MCF 10A (cell line): ENCODE data around the gene CBX8. TPM values are rescaled to one million over a fixed set of nuclear protein-coding genes. Genes with fewer than 3 reads are reported as not detected.

Experiments used
- BruUV-seq: library from RNA; stranded (reverse); fragments of 400-500 nt; replicated peaks from 2 replicates; lab custom pipeline; 2021; lab: Mats Ljungman, UMichigan
- CTCF ChIA-PET: fragments of 300-600 bp; sonication (Branson Sonifier 250); formaldehyde crosslinking; extraction: SDS; loops from one replicate; lab custom pipeline; 2021; ENCODE audit warnings: antibody characterized with exemption, inconsistent platforms; lab: Yijun Ruan, JAX
- POLR2A ChIA-PET: fragments of 300-600, 350-650 bp; sonication (Branson Sonifier 250); formaldehyde crosslinking; extraction: SDS; loops from one replicate; lab custom pipeline; 2020; ENCODE audit warnings: antibody characterized with exemption, inconsistent platforms; lab: Yijun Ruan, JAX
- DNase-seq: peaks from one replicate; pipeline ENCODE4 v3.0.0-alpha.2; 2018; ENCODE audit not compliant: unreplicated experiment
- H3K27ac Mint-ChIP-seq: one replicate; pipeline ENCODE4 v1.8.0; 2022; ENCODE audit warnings: mild to moderate bottlenecking, low read depth, mixed read lengths; ENCODE audit not compliant: unreplicated experiment
- H3K27me3 Mint-ChIP-seq: one replicate; pipeline ENCODE4 v1.8.0; 2022; ENCODE audit warnings: mixed read lengths; ENCODE audit not compliant: insufficient read depth, unreplicated experiment
- H3K36me3 Mint-ChIP-seq: one replicate; pipeline ENCODE4 v1.8.0; 2022; ENCODE audit warnings: mild to moderate bottlenecking, moderate library complexity, mixed read lengths; ENCODE audit not compliant: insufficient read depth, unreplicated experiment
- H3K4me1 Mint-ChIP-seq: one replicate; pipeline ENCODE4 v1.8.0; 2022; ENCODE audit warnings: mixed read lengths; ENCODE audit not compliant: insufficient read depth, unreplicated experiment
- H3K4me3 Mint-ChIP-seq: one replicate; pipeline ENCODE4 v1.8.0; 2022; ENCODE audit warnings: mild to moderate bottlenecking, moderate library complexity, mixed read lengths; ENCODE audit not compliant: unreplicated experiment
- H3K9me3 Mint-ChIP-seq: one replicate; pipeline ENCODE4 v1.8.0; 2022; ENCODE audit warnings: mixed read lengths; ENCODE audit not compliant: unreplicated experiment
- CTCF ChIP-seq: fragments of 200-600 bp; IDR thresholded peaks from one replicate; pipeline ENCODE4 v1.8.0; 2022; ENCODE audit warnings: antibody characterized with exemption, mild to moderate bottlenecking; ENCODE audit not compliant: unreplicated experiment
- intact Hi-C: fragments of 100-400 bp; cut with micrococcal nuclease; formaldehyde crosslinking; loops from 2 replicates; pipeline ENCODE4 v1.14.1; 2022
- total RNA-seq: library from RNA; stranded (reverse); gene quantifications from 2 replicates; pipeline ENCODE4 v1.2.3, GENCODE V29; 2022

Gene CBX8
- total RNA-seq, 1 experiment from 2014 or later = 9.4 TPM

- no peak for TF ChIP-seq CTCF
- Mint-ChIP-seq H3K27me3 (no peaks in the 10 kb centered on the region), H3K27ac (peak overlapping the region; percentile 35), H3K9me3 (no peaks in the 10 kb centered on the region), H3K4me3 (no peak overlapping the region), H3K36me3 (peaks cover 14% of the 10 kb centered on the region), H3K4me1 (no peaks in the 10 kb centered on the region)
- CTCF ChIA-PET = interaction anchor here (1.7 kb wide), 1 partner anchor 47 kb away, joined by 7 read pairs; no protein-coding TSS in a partner anchor
- intact Hi-C loops = no loop called here
- BruUV-seq = no TSS peak
- no peak for DNase-seq
- POLR2A ChIA-PET = no interaction called here
Measured at GRCh38 chr17:79788455-79788854, 8.4 kb downstream of the CBX8 start.

- ChIA-PET CTCF (interaction anchor here (0.7 to 1.7 kb wide), 3 partner anchors 13 to 46 kb away, joined by 3 to 4 read pairs (median 3); no protein-coding TSS in a partner anchor), POLR2A (interaction anchor here (1.4 kb wide), 1 partner anchor 10 kb away, joined by 9 read pairs; the partner anchor contains the start of gene CBX8)
- peaks cover 14% of the 10 kb centered on the region for H3K36me3 Mint-ChIP-seq
- H3K27me3 Mint-ChIP-seq = no peaks in the 10 kb centered on the region
- no peak overlapping the region for H3K27ac Mint-ChIP-seq
- no TSS peak for BruUV-seq
- intact Hi-C loops = no loop called here
- H3K4me3 Mint-ChIP-seq = no peak overlapping the region
- DNase-seq = no peak
- no peaks in the 10 kb centered on the region for H3K4me1 Mint-ChIP-seq
- no peaks in the 10 kb centered on the region for H3K9me3 Mint-ChIP-seq
- no peak for TF ChIP-seq CTCF
Measured at GRCh38 chr17:79786930-79787643, 9.8 kb downstream of the CBX8 start.

GRCh38 chr17:79785900-79786810, 10.7 kb downstream of the CBX8 start:
- Mint-ChIP-seq H3K4me3 (no peak overlapping the region), H3K36me3 (peaks cover 14% of the 10 kb centered on the region), H3K9me3 (no peaks in the 10 kb centered on the region), H3K4me1 (no peaks in the 10 kb centered on the region), H3K27ac (no peak overlapping the region), H3K27me3 (no peaks in the 10 kb centered on the region)
- TF ChIP-seq CTCF = no peak
- CTCF ChIA-PET = interaction anchor here (1.7 kb wide), 1 partner anchor 45 kb away, joined by 4 read pairs; no protein-coding TSS in a partner anchor
- POLR2A ChIA-PET = no interaction called here
- BruUV-seq = no TSS peak
- intact Hi-C loops = no loop called here
- no peak for DNase-seq
